GM13977 (cell line): ENCODE results near the gene BAZ1B.
A peak's percentile ranks its signal among the peaks of the same experiment; 100 is the strongest.
"Not testable (repeated sequence)": the region's sequence is repeated elsewhere in the genome, so short reads cannot be mapped to it uniquely, and the experiment has no call there.

Source experiments
- DNase-seq: peaks from one replicate; pipeline ENCODE4 v3.0.0; 2012; ENCODE audit warnings: low spot score
- in situ Hi-C: fragments of 300-500 bp; cut with MboI; formaldehyde crosslinking; loops from one replicate; pipeline ENCODE4 v1.12.0; 2022; ENCODE audit warnings: low sequenced_read_pairs, low pct_unique_long_range_greater_than_20kb, mixed read lengths, inconsistent platforms; ENCODE audit not compliant: unreplicated experiment
- TF ChIP-seq, protein P1 (sequence below): IDR thresholded peaks from 2 replicates; pipeline ENCODE4 v1.5.1; 2012; ENCODE audit warnings: mild to moderate bottlenecking, control low read depth; ENCODE audit not compliant: insufficient read depth; ENCODE audit errors: extremely low read depth, missing control alignments

Gene BAZ1B

DNA sequence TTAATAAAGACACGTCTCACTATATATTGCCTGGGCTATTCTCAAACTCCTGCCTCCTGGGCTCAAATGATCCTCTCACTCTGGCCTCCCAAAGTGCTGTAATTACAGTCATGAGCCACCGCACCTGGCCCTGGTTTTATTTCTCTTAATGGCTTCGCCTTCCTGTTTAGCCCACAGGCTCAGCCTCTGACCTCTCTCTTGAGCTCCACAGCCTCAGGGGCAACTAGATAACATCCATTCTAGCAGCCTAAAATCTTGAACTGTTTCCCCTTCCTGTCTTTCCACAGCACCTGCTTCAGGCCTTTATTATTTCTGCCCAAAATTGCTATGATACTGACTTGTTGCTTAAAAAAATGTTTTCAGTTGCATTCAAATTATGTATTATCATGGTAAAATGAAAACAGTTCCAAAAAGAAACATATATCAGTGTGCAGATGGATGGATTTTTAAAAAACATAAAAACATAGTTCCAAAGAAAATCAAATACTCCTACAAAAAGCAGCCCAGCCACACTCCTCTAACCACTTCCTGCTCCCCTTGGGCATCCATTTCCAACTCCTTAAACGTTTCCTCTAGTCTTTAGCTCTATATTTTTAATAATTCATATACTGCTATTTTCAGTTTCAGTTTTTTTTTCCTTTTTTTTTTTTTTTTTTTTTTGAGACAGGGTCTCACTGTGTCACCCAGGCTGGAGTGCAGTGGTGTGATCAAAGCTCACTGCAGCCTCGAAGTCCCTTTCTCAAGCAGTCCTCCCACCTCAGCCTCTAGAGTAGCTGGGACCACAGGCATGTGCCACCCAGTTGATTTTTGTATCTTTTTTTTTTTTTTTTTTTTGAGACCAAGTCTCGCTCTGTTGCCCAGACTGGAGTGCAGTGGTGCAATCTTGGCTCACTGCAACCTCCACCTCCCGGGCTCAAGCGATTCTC is 5.1 kb upstream of the BAZ1B start:
- in situ Hi-C loops = no loop called here
- TF ChIP-seq, protein P1, sequence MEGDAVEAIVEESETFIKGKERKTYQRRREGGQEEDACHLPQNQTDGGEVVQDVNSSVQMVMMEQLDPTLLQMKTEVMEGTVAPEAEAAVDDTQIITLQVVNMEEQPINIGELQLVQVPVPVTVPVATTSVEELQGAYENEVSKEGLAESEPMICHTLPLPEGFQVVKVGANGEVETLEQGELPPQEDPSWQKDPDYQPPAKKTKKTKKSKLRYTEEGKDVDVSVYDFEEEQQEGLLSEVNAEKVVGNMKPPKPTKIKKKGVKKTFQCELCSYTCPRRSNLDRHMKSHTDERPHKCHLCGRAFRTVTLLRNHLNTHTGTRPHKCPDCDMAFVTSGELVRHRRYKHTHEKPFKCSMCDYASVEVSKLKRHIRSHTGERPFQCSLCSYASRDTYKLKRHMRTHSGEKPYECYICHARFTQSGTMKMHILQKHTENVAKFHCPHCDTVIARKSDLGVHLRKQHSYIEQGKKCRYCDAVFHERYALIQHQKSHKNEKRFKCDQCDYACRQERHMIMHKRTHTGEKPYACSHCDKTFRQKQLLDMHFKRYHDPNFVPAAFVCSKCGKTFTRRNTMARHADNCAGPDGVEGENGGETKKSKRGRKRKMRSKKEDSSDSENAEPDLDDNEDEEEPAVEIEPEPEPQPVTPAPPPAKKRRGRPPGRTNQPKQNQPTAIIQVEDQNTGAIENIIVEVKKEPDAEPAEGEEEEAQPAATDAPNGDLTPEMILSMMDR = no peak
- DNase-seq = no peak

DNA sequence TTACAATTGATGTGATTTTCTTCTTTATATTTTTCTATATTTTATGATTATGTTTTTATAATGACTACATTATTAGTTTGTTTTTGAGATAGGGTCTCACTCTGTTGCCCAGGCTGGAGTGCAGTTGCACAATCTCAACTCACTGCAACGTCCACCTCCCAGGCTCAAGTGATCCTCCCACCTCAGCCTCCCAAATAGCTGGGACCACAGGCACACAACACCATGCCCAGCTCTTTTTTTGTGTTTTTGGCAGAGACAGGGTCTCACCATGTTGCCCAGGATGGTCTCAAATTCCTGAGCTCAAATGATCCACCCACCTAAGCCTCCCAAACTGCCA is 4.0 kb upstream of the BAZ1B start:
- DNase-seq, in situ Hi-C loops: not testable (repeated sequence)

DNA sequence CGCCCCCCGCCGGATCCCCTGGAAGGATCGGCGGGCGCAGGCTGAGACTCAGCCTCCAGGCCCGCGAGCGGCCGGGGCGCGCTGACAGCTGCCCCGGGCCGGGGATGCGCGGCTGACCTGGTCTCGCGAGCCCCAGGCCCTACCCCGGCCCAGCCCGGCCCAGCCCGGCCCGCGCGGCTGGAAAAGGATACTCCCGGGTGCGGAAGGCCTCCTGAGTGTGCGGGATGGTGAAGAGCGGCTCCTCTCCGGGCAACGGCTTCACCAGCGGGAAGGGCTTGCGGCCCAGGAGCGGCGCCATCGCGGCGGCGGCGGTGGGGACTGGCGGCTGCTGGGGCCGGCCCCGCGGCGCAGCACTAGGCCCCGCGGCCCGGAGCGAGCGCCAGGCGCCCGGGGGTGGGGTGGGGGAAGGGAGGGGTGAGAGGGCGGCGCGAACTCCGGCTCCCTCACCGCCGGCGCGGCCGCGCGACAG is 423 bp downstream of the BAZ1B start:
- TF ChIP-seq, protein P1 = no peak
- DNase-seq = peak; percentile 85
- in situ Hi-C loops = no loop called here

DNA sequence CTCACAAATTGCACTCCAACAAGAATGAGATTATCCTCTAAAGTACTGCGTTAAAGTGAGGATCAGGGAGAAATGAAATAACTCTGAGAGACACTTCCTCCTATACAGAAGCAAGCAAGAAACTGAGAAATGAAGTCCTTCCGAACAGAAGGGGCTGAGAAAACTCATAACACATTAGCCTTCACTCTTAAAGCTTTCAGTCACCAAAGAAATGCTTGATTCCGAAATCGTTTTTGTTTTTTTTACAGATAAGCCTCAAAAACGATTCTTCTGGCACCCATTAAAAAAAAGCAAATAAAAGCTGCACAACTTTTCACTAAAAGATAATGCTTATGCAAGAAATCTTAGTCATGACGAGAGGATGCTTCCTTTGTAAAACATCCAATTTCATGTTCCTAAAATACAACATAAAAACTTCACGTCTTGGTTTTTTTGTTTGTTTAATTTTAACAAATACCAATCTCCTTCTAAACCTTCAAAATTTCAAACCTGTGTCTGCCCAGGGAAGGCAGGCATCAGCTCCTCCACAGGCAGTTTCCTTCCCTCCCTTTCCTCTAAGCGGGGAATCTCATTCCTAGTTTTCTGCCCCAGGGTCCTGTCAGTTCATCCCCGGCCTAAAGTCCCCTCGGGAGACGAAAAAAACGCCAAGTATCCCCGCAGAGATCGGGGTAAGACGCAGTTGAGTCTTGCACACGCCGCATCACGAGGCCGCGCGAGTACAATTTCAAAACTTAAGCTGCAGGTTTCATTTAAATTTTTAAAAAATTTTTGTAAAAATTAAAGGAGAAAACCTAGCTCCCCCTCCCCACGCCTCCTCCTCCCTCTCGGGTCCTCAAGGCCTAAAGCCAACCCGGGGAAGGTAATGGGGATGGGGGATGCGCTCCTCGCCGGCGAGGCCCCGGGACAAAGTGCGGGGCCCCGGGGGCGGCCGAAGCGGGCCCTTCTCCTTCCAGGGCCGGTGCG is 1.1 kb downstream of the BAZ1B start:
- TF ChIP-seq, protein P1 = no peak
- DNase-seq = no peak
- in situ Hi-C loops = no loop called here

DNA sequence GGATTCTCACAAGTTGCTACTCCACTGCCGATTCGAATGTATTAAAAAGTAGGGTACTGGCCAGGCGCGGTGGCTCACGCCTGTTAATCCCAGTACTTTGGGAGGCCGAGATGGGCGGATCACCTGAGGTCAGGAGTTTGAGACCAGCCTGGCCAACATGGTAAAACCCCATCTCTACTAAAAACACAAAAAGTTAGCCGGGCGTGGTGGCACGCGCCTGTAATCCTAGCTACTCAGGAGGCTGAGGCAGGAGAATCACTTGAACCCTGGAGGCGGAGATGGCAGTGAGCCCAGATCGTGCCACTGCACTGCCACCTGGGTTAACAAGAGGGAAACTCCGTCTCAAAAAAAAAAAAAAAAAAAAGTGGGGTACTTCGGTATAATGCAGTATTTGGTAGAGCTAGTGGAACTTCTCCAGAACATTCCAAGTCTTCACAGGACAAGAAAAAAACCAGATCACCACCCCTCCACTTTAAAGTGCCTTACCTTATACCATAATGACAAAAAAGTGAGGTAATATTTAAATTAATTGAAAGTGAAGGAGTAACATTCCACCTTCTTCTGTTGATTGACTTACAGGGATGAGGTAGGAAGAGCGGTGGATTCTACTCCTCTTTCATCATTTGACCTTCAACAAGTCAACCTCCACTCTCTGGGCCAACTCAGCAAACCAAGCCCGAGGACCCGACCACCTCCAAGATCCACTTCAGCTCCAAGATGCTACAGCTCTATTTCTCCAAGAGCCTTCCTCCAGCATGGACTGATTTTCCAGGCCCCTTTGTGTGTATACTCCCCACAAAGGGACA is 2.0 kb downstream of the BAZ1B start:
- DNase-seq = no peak
- TF ChIP-seq, protein P1 = no peak

DNA sequence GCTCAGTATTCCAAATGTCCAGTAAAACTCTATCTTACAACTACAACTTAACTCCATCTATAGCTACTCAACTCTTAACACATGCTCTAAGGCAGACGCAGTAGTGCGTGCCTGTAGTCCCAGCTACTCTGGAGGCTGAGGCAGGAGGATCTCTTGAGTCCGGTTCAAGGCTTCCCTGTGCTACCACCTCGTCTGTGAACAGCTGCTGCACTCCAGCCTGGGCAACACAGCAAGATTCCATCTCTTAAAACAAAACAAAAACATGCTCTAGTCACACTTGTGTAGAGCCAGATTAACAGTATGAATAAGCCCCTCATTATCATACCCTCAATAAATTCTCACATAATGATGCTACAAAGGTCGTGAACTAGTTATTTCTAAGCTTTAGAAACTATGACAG is 3.6 kb downstream of the BAZ1B start:
- in situ Hi-C loops = no loop called here
- TF ChIP-seq, protein P1 = no peak
- DNase-seq = no peak

More for the DNA sequence above, 2.0 kb downstream of the BAZ1B start:
- in situ Hi-C loops = no loop called here
